GM12801 (cell line): Measurements from ENCODE around the gene ATP5MC2.

ENCODE experiments used
- CTCF ChIP-seq: IDR thresholded peaks from one replicate; pipeline ENCODE4 v1.5.1; 2011; ENCODE audit warnings: control low read depth; ENCODE audit not compliant: insufficient read length; ENCODE audit errors: extremely low read depth

ATP5MC2 gene

DNA sequence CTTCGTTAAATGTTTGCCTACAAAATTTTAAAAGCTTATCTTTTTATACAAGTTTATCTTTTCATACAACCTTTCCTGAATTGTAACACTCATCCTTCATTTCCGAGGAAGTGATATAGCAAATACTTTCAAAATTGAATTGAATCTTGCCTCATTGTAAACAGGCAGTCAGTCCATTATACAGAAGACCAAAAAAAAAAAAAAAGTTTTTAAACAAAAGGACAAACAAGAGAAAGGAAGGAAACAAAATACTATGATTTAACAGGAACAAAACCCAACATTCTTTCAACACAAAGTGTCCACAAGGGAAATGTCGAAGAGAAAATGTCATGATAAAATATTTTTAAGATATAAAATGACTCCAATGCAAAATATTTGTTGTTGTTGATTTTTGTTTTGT, 58.2 kb downstream of the ATP5MC2 start:
- no peak for TF ChIP-seq CTCF

DNA sequence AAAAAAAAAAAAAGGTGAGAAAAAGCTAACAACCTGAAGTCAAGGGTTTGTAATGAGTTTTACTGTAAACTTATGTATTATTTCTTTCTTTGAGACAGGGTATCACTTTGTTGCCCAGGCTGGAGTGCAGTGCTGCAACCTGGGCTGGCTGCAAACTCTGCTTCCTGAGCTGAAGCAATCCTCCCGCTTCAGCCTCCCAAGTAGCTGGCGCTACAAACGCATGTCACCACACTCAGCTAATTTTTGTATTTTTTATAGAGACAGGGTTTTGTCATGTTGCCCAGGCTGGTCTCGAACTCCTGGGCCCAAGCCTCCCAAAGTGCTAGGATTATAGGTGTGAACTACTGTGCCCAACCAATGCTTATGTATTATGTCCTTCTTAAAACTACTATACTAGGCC, 58.9 kb downstream of the ATP5MC2 start:
- no peak for TF ChIP-seq CTCF
